ENCODE results near the gene SFSWAP. TPM values are rescaled to one million over a fixed set of nuclear protein-coding genes. Genes with fewer than 3 reads are reported as not detected.

The SFSWAP gene
- total RNA-seq, 1 experiment from 2014 or later, result 50.4 TPM

GRCh38 chr12:131847456-131847855 is 136.6 kb downstream of the SFSWAP start:
- H3K79me2 ChIP-seq (ENCODE audit: insufficient read depth, low read length), result no peaks in the 10 kb centered on the region
- no peaks in the 10 kb centered on the region for H3K4me1 ChIP-seq (ENCODE audit: control insufficient read depth in 1 of 2, insufficient read depth in 2 of 2, low read length in 2 of 2)
- no peaks in the 10 kb centered on the region for H3K27me3 ChIP-seq (ENCODE audit: insufficient read depth, low read length)
- no peaks in the 10 kb centered on the region for H3K9me3 ChIP-seq (ENCODE audit: control insufficient read depth in 1 of 2, insufficient read depth in 1 of 2, low read depth in 1 of 2, low read length in 2 of 2)
- CTCF ChIA-PET, result no interaction called here
- H3K9me2 ChIP-seq (ENCODE audit: insufficient read depth), result no peaks in the 10 kb centered on the region
- intact Hi-C loops (cut with micrococcal nuclease), result no loop called here
- POLR2A ChIA-PET, result no interaction called here
- RAD21 ChIA-PET (ENCODE audit: low non-redundant PET in 1 of 2, low total read pairs in 2 of 2, uncharacterized antibody in 2 of 2, unreplicated experiment in 2 of 2), result no interaction called here
- H3K27ac ChIP-seq (ENCODE audit: low read depth, low read length), result no peak overlapping the region
- no peak overlapping the region for H2AFZ ChIP-seq (ENCODE audit: low read depth, low read length, poor library complexity, severe bottlenecking)
- H4K20me1 ChIP-seq (ENCODE audit: insufficient read depth), result no peaks in the 10 kb centered on the region
- TF ChIP-seq CBX3 (IDR thresholded peaks at IDR 0.05; ENCODE audit: low read depth) (no peak), EZH2 (IDR thresholded peaks at IDR 0.05) (no peak), EZH2phosphoT487 (IDR thresholded peaks at IDR 0.05; ENCODE audit: borderline replicate concordance) (no peak), CTCF (IDR thresholded peaks at IDR 0.05 in 2 of 3, conservative IDR thresholded peaks at IDR 0.05 in 1 of 3; ENCODE audit: borderline replicate concordance in 1 of 3, insufficient read depth in 1 of 3, low read depth in 2 of 3, low read length in 2 of 3) (no peak), ELF1 (IDR thresholded peaks at IDR 0.05; ENCODE audit: borderline replicate concordance, low read depth) (no peak), ATF3 (IDR thresholded peaks at IDR 0.05) (no peak), CEBPB (IDR thresholded peaks at IDR 0.05; ENCODE audit: low read depth) (no peak), POLR2AphosphoS5 (IDR thresholded peaks at IDR 0.05; ENCODE audit: low read depth, low read length) (no peak)
- H3K36me3 ChIP-seq (ENCODE audit: control insufficient read depth in 1 of 2, insufficient read depth in 2 of 2, low read length in 2 of 2), result no peaks in the 10 kb centered on the region
- BruUV-seq (replicated peaks), result no TSS peak
- ATAC-seq (no peak), DNase-seq (ENCODE audit: low read depth, low spot score) (no peak)
- H3K9ac ChIP-seq (ENCODE audit: low read length), result no peak overlapping the region
- no peak overlapping the region for H3K4me2 ChIP-seq (ENCODE audit: low read length)
- H3K4me3 ChIP-seq (replicated peaks in 1 of 2; ENCODE audit: low read depth in 1 of 2, low read length in 2 of 2), result no peak overlapping the region

- Histone ChIP-seq H3K4me3 (replicated peaks in 1 of 2; ENCODE audit: low read depth in 1 of 2, low read length in 2 of 2) (no peak overlapping the region), H4K20me1 (ENCODE audit: insufficient read depth) (no peaks in the 10 kb centered on the region), H3K9me3 (ENCODE audit: control insufficient read depth in 1 of 2, insufficient read depth in 1 of 2, low read depth in 1 of 2, low read length in 2 of 2) (no peaks in the 10 kb centered on the region), H3K27ac (ENCODE audit: low read depth, low read length) (no peak overlapping the region), H3K36me3 (ENCODE audit: control insufficient read depth in 1 of 2, insufficient read depth in 2 of 2, low read length in 2 of 2) (no peaks in the 10 kb centered on the region), H2AFZ (ENCODE audit: low read depth, low read length, poor library complexity, severe bottlenecking) (no peak overlapping the region), H3K9me2 (ENCODE audit: insufficient read depth) (no peaks in the 10 kb centered on the region), H3K4me1 (ENCODE audit: control insufficient read depth in 1 of 2, insufficient read depth in 2 of 2, low read length in 2 of 2) (no peaks in the 10 kb centered on the region), H3K4me2 (ENCODE audit: low read length) (no peak overlapping the region), H3K9ac (ENCODE audit: low read length) (no peak overlapping the region), H3K79me2 (ENCODE audit: insufficient read depth, low read length) (no peaks in the 10 kb centered on the region), H3K27me3 (ENCODE audit: insufficient read depth, low read length) (no peaks in the 10 kb centered on the region)
- intact Hi-C loops (cut with micrococcal nuclease), result no loop called here
- DNase-seq (ENCODE audit: low read depth, low spot score), result no peak
- ChIA-PET RAD21 (ENCODE audit: low non-redundant PET in 1 of 2, low total read pairs in 2 of 2, uncharacterized antibody in 2 of 2, unreplicated experiment in 2 of 2) (no interaction called here), CTCF (no interaction called here), POLR2A (no interaction called here)
- ATAC-seq, result no peak
- no TSS peak for BruUV-seq (replicated peaks)
- TF ChIP-seq EZH2phosphoT487 (IDR thresholded peaks at IDR 0.05; ENCODE audit: borderline replicate concordance) (no peak), SRF (IDR thresholded peaks at IDR 0.05; ENCODE audit: low read depth) (no peak), EGR1 (IDR thresholded peaks at IDR 0.05; ENCODE audit: low read depth) (no peak), ZFX (IDR thresholded peaks at IDR 0.05) (no peak), RAD21 (IDR thresholded peaks at IDR 0.05; ENCODE audit: low read depth) (no peak), FOSL1 (IDR thresholded peaks at IDR 0.05; ENCODE audit: low read depth) (no peak), POLR2AphosphoS5 (IDR thresholded peaks at IDR 0.05; ENCODE audit: low read depth, low read length) (no peak)
Measured at GRCh38 chr12:131848753-131849152, 137.9 kb downstream of the SFSWAP start.
